Measurements from ENCODE around the gene SFTPA2. TPM values are rescaled to one million over a fixed set of nuclear protein-coding genes. Genes with fewer than 3 reads are reported as not detected.
"Not testable (repeated sequence)": the region's sequence is repeated elsewhere in the genome, so short reads cannot be mapped to it uniquely, and the experiment has no call there.

The SFTPA2 gene
- total RNA-seq, 4 donors from 2014 or later, result 0.16 TPM; not detected in 3

DNA sequence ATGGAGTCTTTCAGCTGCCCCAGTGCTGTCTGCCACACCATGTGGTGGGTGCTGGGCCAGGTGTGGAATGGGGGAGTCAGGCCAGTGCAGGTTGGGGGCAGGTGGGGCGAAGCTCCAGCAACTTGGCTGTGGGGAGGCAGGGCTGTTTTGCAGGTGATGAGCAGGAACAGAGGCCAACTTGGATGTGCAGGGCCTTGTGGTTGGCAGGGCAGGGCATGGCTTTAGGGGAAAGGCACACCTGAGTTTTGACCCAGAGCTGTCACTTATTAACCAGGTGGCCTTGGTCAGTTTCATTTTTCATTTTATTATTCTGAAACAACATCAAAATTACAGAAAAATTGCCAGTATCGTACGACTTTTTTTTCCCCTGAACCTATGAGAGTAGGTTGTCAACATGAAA lies 1.1 kb upstream of the SFTPA2 start:
- H3K4me1 ChIP-seq, result peaks cover 0 to 5% (median 0%) of the 10 kb centered on the region in 3 donors
- no peak overlapping the region for H3K27ac ChIP-seq
- whole genome bisulfite sequencing, 2 donors (ENCODE audit: low coverage in 1 of 2), result 68 to 73% methylated on average over 2 of the region's 3 CpGs
- no peaks in the 10 kb centered on the region for H3K36me3 ChIP-seq
- H3K9me3 ChIP-seq, result no peaks in the 10 kb centered on the region
- TF ChIP-seq POLR2AphosphoS5 (IDR thresholded peaks at IDR 0.05) (no peak), EP300 (IDR thresholded peaks at IDR 0.05) (no peak), POLR2A (IDR thresholded peaks at IDR 0.05) (no peak)
- TF ChIP-seq, protein P1, sequence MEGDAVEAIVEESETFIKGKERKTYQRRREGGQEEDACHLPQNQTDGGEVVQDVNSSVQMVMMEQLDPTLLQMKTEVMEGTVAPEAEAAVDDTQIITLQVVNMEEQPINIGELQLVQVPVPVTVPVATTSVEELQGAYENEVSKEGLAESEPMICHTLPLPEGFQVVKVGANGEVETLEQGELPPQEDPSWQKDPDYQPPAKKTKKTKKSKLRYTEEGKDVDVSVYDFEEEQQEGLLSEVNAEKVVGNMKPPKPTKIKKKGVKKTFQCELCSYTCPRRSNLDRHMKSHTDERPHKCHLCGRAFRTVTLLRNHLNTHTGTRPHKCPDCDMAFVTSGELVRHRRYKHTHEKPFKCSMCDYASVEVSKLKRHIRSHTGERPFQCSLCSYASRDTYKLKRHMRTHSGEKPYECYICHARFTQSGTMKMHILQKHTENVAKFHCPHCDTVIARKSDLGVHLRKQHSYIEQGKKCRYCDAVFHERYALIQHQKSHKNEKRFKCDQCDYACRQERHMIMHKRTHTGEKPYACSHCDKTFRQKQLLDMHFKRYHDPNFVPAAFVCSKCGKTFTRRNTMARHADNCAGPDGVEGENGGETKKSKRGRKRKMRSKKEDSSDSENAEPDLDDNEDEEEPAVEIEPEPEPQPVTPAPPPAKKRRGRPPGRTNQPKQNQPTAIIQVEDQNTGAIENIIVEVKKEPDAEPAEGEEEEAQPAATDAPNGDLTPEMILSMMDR (IDR thresholded peaks at IDR 0.05), result no peak
- H3K27me3 ChIP-seq, result peaks cover 13% of the 10 kb centered on the region
- no peak for ATAC-seq
- no peak overlapping the region for H3K4me3 ChIP-seq

DNA sequence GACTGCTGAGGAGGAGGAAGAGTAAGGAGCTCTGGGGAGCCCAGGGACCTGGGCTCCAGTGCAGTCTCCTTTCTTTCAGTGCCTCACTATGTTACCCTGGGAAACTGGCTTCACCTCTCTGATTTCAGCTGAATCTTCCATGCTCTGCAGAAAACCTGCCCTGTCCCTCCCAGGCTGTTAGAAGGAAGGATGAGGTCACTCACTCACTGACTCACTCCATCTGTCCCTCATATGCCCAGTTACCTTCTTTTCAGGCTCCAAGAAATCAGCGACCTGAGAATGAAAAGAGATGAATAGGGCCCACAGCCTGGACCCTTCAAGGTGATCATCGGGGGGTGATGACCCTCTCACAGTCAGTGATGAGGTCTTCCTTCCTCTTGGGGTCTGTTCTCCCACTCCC lies 481 bp downstream of the SFTPA2 start:
- no peak for ATAC-seq
- TF ChIP-seq POLR2AphosphoS5 (IDR thresholded peaks at IDR 0.05) (no peak), EP300 (IDR thresholded peaks at IDR 0.05) (no peak), POLR2A (IDR thresholded peaks at IDR 0.05) (no peak)
- TF ChIP-seq, protein P1 (IDR thresholded peaks at IDR 0.05), result no peak
- WGBS, 2 donors (ENCODE audit: low coverage in 1 of 2), result 88 to 100% methylated on average over 1 of the region's 2 CpGs
- H3K36me3 ChIP-seq, result no peaks in the 10 kb centered on the region
- H3K27me3 ChIP-seq, result peaks cover 13% of the 10 kb centered on the region
- H3K27ac ChIP-seq, result no peak overlapping the region
- peaks cover 0 to 5% (median 0%) of the 10 kb centered on the region in 3 donors for H3K4me1 ChIP-seq
- no peak overlapping the region for H3K4me3 ChIP-seq
- H3K9me3 ChIP-seq, result no peaks in the 10 kb centered on the region

DNA sequence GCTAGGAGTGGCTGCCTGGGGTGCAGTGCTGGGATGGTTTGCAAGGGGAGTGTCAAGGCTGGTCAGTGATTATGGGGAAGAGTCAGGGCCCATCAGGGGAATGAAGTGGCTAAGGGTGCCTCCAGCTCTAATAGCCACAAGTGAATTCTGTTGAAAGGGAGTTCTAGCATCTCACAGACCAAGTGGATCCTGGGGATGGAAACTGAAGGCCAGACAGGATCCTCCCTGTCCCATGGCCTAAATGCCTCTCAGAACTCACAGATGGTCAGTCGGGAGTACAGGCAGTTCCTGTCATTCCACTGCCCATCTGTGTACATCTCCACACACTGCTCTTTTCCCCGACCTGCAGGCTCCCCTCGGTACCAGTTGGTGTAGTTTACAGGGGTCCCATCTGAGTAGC lies 3.2 kb downstream of the SFTPA2 start:
- H3K4me1 ChIP-seq, ATAC-seq, H3K36me3 ChIP-seq, H3K9me3 ChIP-seq, H3K4me3 ChIP-seq, H3K27ac ChIP-seq: not testable (repeated sequence)
- WGBS, 2 donors (ENCODE audit: low coverage in 1 of 2), result 82% methylated on average over 1 of the region's 3 CpGs; no CpG with 5 or more reads in 1 of the 2 donors
- peaks cover 11% of the 10 kb centered on the region for H3K27me3 ChIP-seq

DNA sequence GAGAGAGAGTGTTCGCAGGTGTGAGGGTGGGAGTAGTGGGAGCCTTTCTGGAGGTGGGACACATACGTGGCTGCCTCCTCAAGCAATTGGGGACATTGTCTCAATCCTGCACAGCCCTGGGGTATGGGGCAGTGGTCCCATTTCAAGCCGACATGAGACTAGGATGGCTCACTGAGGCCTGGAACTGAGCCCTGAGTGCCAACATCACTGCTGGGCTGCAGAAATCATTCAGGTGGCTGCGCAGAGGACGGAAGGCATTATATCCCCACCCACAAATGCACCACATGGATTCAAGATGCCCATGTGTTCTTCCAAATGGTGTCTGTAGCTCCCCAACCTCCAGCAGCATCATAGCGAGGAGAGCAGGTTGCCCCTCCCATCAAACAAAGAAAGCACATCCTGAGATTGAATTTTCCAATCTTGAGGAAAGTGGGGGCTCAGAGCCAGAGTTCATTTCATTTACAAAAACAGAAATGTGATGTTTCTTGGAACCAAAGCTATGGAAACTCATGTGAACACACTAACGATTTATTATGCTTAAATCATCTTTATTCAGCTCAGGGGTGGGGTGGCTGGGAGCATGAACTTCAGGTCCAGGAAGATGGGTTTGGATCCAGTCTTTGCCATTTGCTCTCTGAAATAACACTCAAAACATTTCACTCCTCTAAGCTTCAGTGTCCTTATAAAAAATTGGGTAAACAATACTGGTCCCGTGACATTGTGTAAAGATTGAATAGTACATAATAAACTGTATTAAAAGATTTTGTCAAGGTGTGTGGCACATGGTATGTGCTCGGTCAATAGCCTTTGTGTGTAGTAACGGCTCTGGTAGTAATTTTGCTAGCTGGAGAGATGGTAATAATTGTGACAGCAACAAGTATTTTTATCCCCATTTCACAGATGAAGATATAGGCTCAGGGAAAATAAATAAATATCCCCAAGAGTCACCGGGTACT lies 4.6 kb downstream of the SFTPA2 start:
- WGBS, 2 donors (ENCODE audit: low coverage in 1 of 2), result 70 to 76% methylated on average over 7 to 8 of the region's 11 CpGs
- Histone ChIP-seq H3K9me3 (no peaks in the 10 kb centered on the region), H3K27ac (no peak overlapping the region), H3K36me3 (no peaks in the 10 kb centered on the region), H3K4me3 (no peak overlapping the region), H3K4me1 (no peaks in the 10 kb centered on the region), H3K27me3 (peaks cover 14% of the 10 kb centered on the region)
- TF ChIP-seq POLR2A (IDR thresholded peaks at IDR 0.05) (no peak), EP300 (IDR thresholded peaks at IDR 0.05) (no peak), POLR2AphosphoS5 (IDR thresholded peaks at IDR 0.05) (no peak)
- TF ChIP-seq, protein P1 (IDR thresholded peaks at IDR 0.05), result no peak
- ATAC-seq, result no peak

DNA sequence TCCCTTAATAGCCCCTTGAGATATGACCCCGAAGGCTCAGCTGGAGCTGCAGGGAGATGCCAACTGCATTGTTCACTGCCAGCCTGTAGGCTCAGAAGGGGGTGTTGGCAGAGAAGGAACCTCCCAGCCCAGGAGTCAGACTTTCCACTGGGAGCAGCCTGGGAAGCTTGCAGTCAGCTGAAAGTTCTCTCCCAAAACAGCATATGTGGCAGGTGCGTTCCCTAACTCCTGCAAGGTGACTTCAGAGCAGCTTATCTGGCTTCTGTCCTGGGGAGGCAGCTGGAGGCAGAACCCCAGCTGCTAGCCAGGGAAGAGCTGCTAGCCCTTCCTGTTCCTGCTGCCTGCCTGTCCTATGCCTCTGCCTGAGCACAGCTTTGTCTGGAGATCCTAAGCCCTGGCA lies 8.1 kb downstream of the SFTPA2 start:
- Histone ChIP-seq H3K4me1 (no peaks in the 10 kb centered on the region), H3K36me3 (no peaks in the 10 kb centered on the region), H3K27me3 (peaks cover 14% of the 10 kb centered on the region), H3K9me3 (no peaks in the 10 kb centered on the region), H3K4me3 (no peak overlapping the region), H3K27ac (no peak overlapping the region)
- no peak for ATAC-seq
- TF ChIP-seq POLR2A (IDR thresholded peaks at IDR 0.05), result no peak
- no peak for TF ChIP-seq EP300 (IDR thresholded peaks at IDR 0.05)
- TF ChIP-seq POLR2AphosphoS5 (IDR thresholded peaks at IDR 0.05), result no peak
- TF ChIP-seq, protein P1 (IDR thresholded peaks at IDR 0.05), result no peak
- 44% methylated on average over 2 of the region's 2 CpGs; no CpG with 5 or more reads in 1 of the 2 donors for WGBS, 2 donors (ENCODE audit: low coverage in 1 of 2)

All from gastroesophageal sphincter (tissue), 4 donors.